K562 (cell line): ENCODE data around the gene TMEM86B. TPM values are rescaled to one million over a fixed set of nuclear protein-coding genes. Genes with fewer than 3 reads are reported as not detected.
A peak's percentile ranks its signal among the peaks of the same experiment; 100 is the strongest.

Source experiments
- ATAC-seq: fragments of 200-7000 bp; cut with Tn5 transposase; 3 replicates; pipeline ENCODE4 v1.9.1; 2020; ENCODE audit warnings: moderate library complexity
- BruUV-seq: library from RNA; stranded (reverse); fragments of 400-500 nt; replicated peaks from 2 replicates; lab custom pipeline; 2021; lab: Mats Ljungman, UMichigan
- CTCF ChIA-PET: fragments of 300-600 bp; formaldehyde crosslinking; extraction: SDS; loops from one replicate; lab custom pipeline; 2021; ENCODE audit warnings: low intra/inter-chr PET ratio; lab: Yijun Ruan, JAX
- POLR2A ChIA-PET: fragments of 300-600, 350-650 bp; sonication (Branson Sonifier 250); formaldehyde crosslinking; extraction: SDS; loops from one replicate; lab custom pipeline; 2021; ENCODE audit warnings: antibody characterized with exemption, inconsistent platforms; lab: Yijun Ruan, JAX
- DNase-seq, 4 experiments: peaks; one replicate each; pipeline versions ENCODE4 v3.0.0 to v3.0.0-alpha.2; 2011 to 2018; ENCODE audit warnings: low spot score in 3 of 4, mixed read lengths in 3 of 4; ENCODE audit errors: extremely low read depth in 1 of 4
- FAIRE-seq: peaks from 2 replicates; lab custom pipeline; 2011; peaks lifted over from hg19 to GRCh38; lab: Jason Lieb, UNC
- H2AFZ ChIP-seq: 2 replicates; pipeline ENCODE4 v1.6.0; 2011; ENCODE audit warnings: low read depth, low read length, control low read depth, inconsistent platforms
- H3K27ac ChIP-seq: fragments of 200-600 bp; 3 replicates; pipeline ENCODE4 v1.8.0; 2011; ENCODE audit warnings: low read depth, mild to moderate bottlenecking, control low read depth, inconsistent platforms, low read length, moderate library complexity, mixed read lengths; ENCODE audit errors: extremely low read depth
- H3K27me3 ChIP-seq, 2 experiments: fragments of 300-600 bp in 1 of 2; 2 replicates in 1 of 2; 3 replicates in 1 of 2; pipeline versions ENCODE4 v1.6.0 to v1.8.0; 2011; ENCODE audit warnings: inconsistent platforms in 2 of 2, low read length in 2 of 2, mild to moderate bottlenecking in 1 of 2, mixed read lengths in 1 of 2, moderate library complexity in 1 of 2; ENCODE audit not compliant: control insufficient read depth in 2 of 2, insufficient read depth in 2 of 2
- H3K36me3 ChIP-seq: fragments of 300-600 bp; 3 replicates; pipeline ENCODE4 v1.8.0; 2011; ENCODE audit warnings: mild to moderate bottlenecking, low read length, inconsistent platforms; ENCODE audit not compliant: control insufficient read depth, insufficient read depth
- H3K4me1 ChIP-seq, 2 experiments: fragments of 200-600 bp in 1 of 2; replicated peaks in 1 of 2; 2 replicates in 1 of 2; 3 replicates in 1 of 2; pipeline versions ENCODE4 v1.5.1 to v1.8.0; 2011; ENCODE audit warnings: inconsistent platforms in 2 of 2, low read length in 2 of 2, mild to moderate bottlenecking in 1 of 2, mixed read lengths in 1 of 2, moderate library complexity in 1 of 2; ENCODE audit not compliant: control insufficient read depth in 2 of 2, insufficient read depth in 2 of 2
- H3K4me2 ChIP-seq: 2 replicates; pipeline ENCODE4 v1.6.1; 2011; ENCODE audit warnings: low read length, control low read depth, inconsistent platforms, mixed read lengths; ENCODE audit not compliant: insufficient read depth
- H3K4me3 ChIP-seq: fragments of 200-600 bp; sonication (generic), shearing (Covaris generic); 2 replicates; pipeline ENCODE4 v1.5.1; 2016; ENCODE audit warnings: control low read depth, inconsistent platforms
- H3K79me2 ChIP-seq: fragments of 200-600 bp; 3 replicates; pipeline ENCODE4 v1.8.0; 2011; ENCODE audit warnings: low read length, inconsistent platforms; ENCODE audit not compliant: control insufficient read depth, insufficient read depth
- H3K9ac ChIP-seq, 2 experiments: 2 replicates each; pipeline versions ENCODE4 v1.6.0 to v1.6.1; 2011; ENCODE audit warnings: low read depth in 2 of 2, low read length in 2 of 2, control low read depth in 1 of 2, inconsistent platforms in 1 of 2, mild to moderate bottlenecking in 1 of 2, mixed read lengths in 1 of 2; ENCODE audit not compliant: insufficient read depth in 1 of 2
- H3K9me1 ChIP-seq: one replicate; pipeline ENCODE4 v1.6.0; 2011; ENCODE audit warnings: inconsistent platforms, mild to moderate bottlenecking, low read length, moderate library complexity; ENCODE audit not compliant: control insufficient read depth, insufficient read depth
- H3K9me3 ChIP-seq: replicated peaks from 2 replicates; pipeline ENCODE4 v1.5.1; 2011; ENCODE audit warnings: low read depth, low read length, inconsistent platforms; ENCODE audit not compliant: control insufficient read depth, insufficient read depth
- H4K20me1 ChIP-seq: replicated peaks from 2 replicates; pipeline ENCODE4 v1.6.1; 2011; ENCODE audit warnings: low read length, inconsistent platforms, mixed read lengths; ENCODE audit not compliant: control insufficient read depth, insufficient read depth
- NCOA6 ChIP-seq: fragments of 450-650 bp; IDR thresholded peaks from 2 replicates; pipeline ENCODE4 v1.6.1; 2017; ENCODE audit warnings: mild to moderate bottlenecking
- POLR2G ChIP-seq: fragments of 200-400 bp; formaldehyde crosslinking; IDR thresholded peaks from 2 replicates; pipeline ENCODE4 v1.6.1; 2017; ENCODE audit warnings: low read depth, mild to moderate bottlenecking, antibody characterized with exemption, low read length, moderate library complexity
- ZBTB12 ChIP-seq: fragments of 250-450 bp; sonication (Bioruptor Pico); IDR thresholded peaks from 2 replicates; pipeline ENCODE4 v1.4.0; 2020
- ZNF445 ChIP-seq: fragments of 250-450 bp; sonication (Bioruptor Pico); IDR thresholded peaks from 2 replicates; pipeline ENCODE4 v1.4.0; 2020; ENCODE audit warnings: low read depth, mild to moderate bottlenecking, moderate library complexity
- WGBS: fragments of 100-300 bp; shearing (Covaris generic); methylation state at CpG from one replicate; pipeline ENCODE4 v1.1.6; 2016; ENCODE audit warnings: low coverage, mixed read lengths; ENCODE audit not compliant: insufficient coverage; ENCODE audit errors: missing lambda C conversion rate; 5-methylcytosine and 5-hydroxymethylcytosine counted together
- in situ Hi-C: fragments of 300-500 bp; cut with MboI; formaldehyde crosslinking; loops from 4 replicates; pipeline ENCODE4 v1.15.0; 2018; ENCODE audit warnings: inconsistent platforms, mixed read lengths
- intact Hi-C: fragments of 100-400 bp; cut with micrococcal nuclease; formaldehyde crosslinking; loops from 2 replicates; pipeline ENCODE4 v1.14.2; 2022
- polyA plus RNA-seq, 8 experiments: library from polyadenylated mRNA; depleted of rRNA in 4 of 8; stranded (reverse) in 5 of 8; unstranded in 3 of 8; fragments of >200 nt; fragmentation: Nextera tagmentation in 2 of 8; fragmentation: Illumina TruSeq in 1 of 8; extraction: Ambion mirVana in 2 of 8; extraction: Trizol in 1 of 8; gene quantifications; 2 replicates each; pipeline versions ENCODE4 v1.2.1 to v1.2.3, GENCODE V29; 2011 to 2014; ENCODE audit warnings: inconsistent platforms in 1 of 8, missing spikeins in 1 of 8
- total RNA-seq, 7 experiments: library from RNA; depleted of rRNA in 6 of 7; stranded (reverse); fragments of >200 nt in 6 of 7; fragmentation: Illumina TruSeq in 2 of 7; extraction: Trizol in 2 of 7; gene quantifications; 2 replicates each; pipeline versions ENCODE4 v1.2.1 to v1.2.3, GENCODE V29; 2011 to 2021; ENCODE audit warnings: low replicate concordance in 1 of 7

The TMEM86B gene
- total and polyA plus RNA-seq, 9 of the 15 experiments (the other 6 are each of a cell fraction or from before 2014, with no cell fraction given), result 0.28 to 7.9 (median 2.1) TPM

GRCh38 chr19:55193481-55193880 is 35.1 kb downstream of the TMEM86B start (continued):
- TF ChIP-seq ZBTB12 (CRISPR knock-in tag), result no peak

DNA sequence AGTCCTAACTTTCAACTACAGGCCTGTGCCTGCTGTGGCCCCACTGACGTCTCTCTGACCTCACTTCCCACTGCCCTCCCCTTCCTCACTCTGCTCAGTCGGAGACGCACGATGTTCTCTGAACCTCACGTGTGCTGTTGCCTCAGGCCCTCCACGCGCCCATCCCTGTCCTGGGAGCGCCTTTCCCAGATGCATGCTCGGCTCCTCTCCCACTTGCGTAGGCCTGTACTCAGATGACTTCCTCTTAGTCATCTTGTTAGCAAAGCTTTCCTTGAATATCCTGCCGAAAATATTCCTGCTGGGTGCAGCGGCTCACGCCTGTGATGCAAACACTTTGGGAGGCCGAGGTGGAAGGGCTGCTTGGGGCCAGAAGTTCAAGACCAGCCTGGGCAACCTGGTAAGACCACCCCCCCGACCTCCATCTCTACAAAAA is 39.1 kb downstream of the TMEM86B start:
- no peak overlapping the region for H3K4me3 ChIP-seq

More for the DNA sequence above, 39.1 kb downstream of the TMEM86B start:
- WGBS, result 71% methylated on average over 13 of the region's 15 CpGs
- Histone ChIP-seq H3K9ac (peak overlapping the region in 1 of 2 experiments; percentile 83; a peak in 2 of 4 replicates), H3K9me1 (no peaks in the 10 kb centered on the region), H3K4me2 (no peak overlapping the region), H3K27ac (no peak overlapping the region), H3K36me3 (peaks cover 14% of the 10 kb centered on the region), H3K4me1 (peaks cover 0 to 12% of the 10 kb centered on the region in 2 experiments; a peak in 1 of 5 replicates), H4K20me1 (no peaks in the 10 kb centered on the region), H2AFZ (no peak overlapping the region), H3K79me2 (no peaks in the 10 kb centered on the region), H3K27me3 (no peaks in the 10 kb centered on the region), H3K9me3 (no peaks in the 10 kb centered on the region)
- in situ Hi-C loops (no loop called here), intact Hi-C loops (no loop called here)
- no peak for TF ChIP-seq NCOA6
- TF ChIP-seq ZNF445 (CRISPR knock-in tag), result no peak
- peak; percentile 45 for TF ChIP-seq POLR2G
- DNase-seq, result no peak
- BruUV-seq, result no TSS peak
- POLR2A ChIA-PET, result interaction anchor here (0.8 kb wide), 2 partner anchors 9 to 126 kb away, joined by 3 to 4 read pairs; partner anchors contain the start of gene SYT5
- CTCF ChIA-PET, result no interaction called here
- ATAC-seq, result peak; percentile 15; the same call in 1 of the 3 replicates
- no peak for FAIRE-seq
